Dermis blood vessel endothelial cell (primary cell): ENCODE measurements around the gene SETDB2. TPM values are rescaled to one million over a fixed set of nuclear protein-coding genes. Genes with fewer than 3 reads are reported as not detected.
"Not testable (repeated sequence)": the region's sequence is repeated elsewhere in the genome, so short reads cannot be mapped to it uniquely, and the experiment has no call there.

Experiments used
- DNase-seq: peaks from one replicate; pipeline ENCODE4 v3.0.0; 2010
- total RNA-seq: library from RNA; depleted of rRNA; stranded (reverse); fragments of >200 nt; gene quantifications from 2 replicates; pipeline ENCODE4 v1.2.3, GENCODE V29; 2014

Gene SETDB2
- total RNA-seq, 1 donor from 2014 or later, result 10.7 TPM

DNA sequence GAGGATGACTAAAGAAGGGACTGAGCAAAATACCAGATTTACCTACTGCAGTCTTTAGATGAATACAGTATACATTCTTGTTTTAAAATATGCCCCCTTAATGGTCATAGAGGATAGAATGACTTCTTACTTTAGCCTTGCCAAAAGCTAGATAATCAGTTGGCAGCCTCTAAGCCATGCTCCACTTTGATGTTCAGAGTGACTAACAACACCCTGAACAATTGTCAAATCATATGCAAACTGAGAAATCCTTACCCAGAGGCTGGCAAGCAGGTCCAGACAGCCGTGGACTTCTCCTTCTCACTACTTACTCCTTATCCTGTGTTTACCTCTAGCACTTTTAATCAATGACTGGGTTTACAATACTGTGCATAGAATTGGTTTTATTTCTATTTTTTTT is 28.1 kb downstream of the SETDB2 start:
- no peak for DNase-seq

DNA sequence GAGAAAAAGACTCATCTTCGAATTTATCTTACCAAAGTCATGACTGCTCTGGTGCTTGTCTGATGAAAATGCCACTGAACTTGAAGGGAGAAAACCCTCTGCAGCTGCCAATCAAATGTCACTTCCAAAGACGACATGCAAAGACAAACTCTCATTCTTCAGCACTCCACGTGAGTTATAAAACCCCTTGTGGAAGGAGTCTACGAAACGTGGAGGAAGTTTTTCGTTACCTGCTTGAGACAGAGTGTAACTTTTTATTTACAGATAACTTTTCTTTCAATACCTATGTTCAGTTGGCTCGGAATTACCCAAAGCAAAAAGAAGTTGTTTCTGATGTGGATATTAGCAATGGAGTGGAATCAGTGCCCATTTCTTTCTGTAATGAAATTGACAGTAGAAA is 32.5 kb downstream of the SETDB2 start:
- DNase-seq, result no peak

- no peak for DNase-seq
Observed at GRCh38 chr13:49481788-49482187, 37.7 kb downstream of the SETDB2 start.

DNA sequence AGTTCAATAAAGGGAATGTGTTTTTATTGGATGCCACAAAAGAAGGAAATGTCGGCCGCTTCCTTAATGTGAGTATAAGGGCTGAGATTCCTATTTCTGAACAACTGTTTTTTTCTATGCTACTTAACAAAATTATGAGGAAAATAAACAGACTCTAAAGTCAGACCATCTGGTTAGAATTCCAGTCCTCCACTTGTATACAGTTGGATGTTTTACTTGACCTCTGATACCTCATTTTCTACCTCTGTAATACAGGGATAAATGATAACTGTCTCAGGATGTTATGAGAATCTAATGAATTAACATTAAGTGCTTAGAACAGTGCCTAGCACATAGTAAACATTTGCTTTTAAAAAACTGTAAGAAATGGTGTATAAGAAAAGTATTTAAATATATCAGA is 44.5 kb downstream of the SETDB2 start:
- DNase-seq, result no peak

DNA sequence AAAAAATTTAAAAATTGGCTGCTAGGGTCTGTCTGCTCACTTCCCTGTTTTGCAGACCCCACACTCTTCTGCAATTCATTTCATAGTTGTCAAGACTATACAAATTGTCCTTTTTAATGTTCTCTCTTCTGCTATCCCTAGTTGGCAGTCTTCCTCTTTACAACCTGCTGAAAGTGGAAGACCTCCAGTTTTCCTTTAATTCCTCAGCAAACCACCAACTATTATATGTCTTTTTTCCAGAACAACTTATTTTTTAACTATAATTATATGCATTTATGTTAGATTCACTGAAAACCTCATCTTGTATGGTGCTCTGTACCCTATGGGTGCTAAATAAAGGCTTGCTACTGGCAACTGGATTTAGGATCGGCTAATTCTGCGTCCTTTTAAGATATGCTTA is 50.6 kb downstream of the SETDB2 start:
- no peak for DNase-seq

GRCh38 chr13:49495783-49496762 is 52.0 kb downstream of the SETDB2 start, which contains the start of gene PHF11:
TSS of gene PHF11 (plus strand) at chr13:49495953. CDS start at chr13:49496002, 49 bp downstream.
- DNase-seq, result peak; percentile 74

- DNase-seq, result not testable (repeated sequence)
Observed at GRCh38 chr13:49496837-49497236, 52.8 kb downstream of the SETDB2 start.

DNA sequence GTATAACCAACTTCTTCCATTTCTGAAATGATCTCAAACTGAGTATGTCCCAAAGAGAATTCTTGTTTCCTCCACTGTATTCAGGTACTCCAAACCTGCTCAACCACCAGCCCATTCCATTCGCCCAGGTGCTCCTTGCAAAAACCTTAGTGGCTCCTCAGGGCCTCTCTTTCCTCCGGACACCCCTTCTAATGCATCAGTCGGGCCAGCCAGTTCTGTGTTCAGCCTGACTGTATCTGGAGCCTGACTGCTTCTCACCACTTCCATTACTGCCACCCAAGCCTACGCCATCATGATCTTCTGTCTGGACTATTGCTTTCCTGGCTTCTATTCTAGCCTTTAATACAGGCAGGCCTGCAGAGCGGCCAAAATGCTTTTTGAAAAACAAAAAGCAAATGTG is 53.2 kb downstream of the SETDB2 start:
- no peak for DNase-seq

- DNase-seq, result no peak
Observed at GRCh38 chr13:49498206-49498605, 54.1 kb downstream of the SETDB2 start.

- no peak for DNase-seq
Observed at GRCh38 chr13:49499889-49500660, 56.0 kb downstream of the SETDB2 start.

GRCh38 chr13:49502954-49503353 is 58.9 kb downstream of the SETDB2 start:
- peak; percentile 69 for DNase-seq

- DNase-seq, result no peak
Observed at GRCh38 chr13:49503951-49504350, 59.9 kb downstream of the SETDB2 start.

DNA sequence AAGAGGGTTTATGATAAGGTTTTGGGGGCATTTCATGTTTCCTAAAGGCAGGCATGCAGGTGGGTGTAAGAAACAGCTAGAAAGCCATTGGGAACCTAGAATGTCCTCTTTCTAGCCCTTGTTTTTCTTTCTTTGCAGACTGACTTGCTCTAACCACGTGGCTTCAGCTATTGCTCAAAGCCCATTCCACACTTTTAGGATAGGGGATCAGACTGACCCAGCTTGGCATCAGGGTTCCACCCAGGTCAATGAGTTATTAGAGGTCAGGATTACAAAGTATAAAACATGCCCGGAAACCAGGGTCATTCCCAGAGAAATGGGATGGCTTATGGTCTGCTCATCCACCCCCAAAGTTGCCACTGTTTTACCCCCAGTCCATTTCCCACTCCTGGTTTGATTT is 68.5 kb downstream of the SETDB2 start:
- DNase-seq, result no peak

DNA sequence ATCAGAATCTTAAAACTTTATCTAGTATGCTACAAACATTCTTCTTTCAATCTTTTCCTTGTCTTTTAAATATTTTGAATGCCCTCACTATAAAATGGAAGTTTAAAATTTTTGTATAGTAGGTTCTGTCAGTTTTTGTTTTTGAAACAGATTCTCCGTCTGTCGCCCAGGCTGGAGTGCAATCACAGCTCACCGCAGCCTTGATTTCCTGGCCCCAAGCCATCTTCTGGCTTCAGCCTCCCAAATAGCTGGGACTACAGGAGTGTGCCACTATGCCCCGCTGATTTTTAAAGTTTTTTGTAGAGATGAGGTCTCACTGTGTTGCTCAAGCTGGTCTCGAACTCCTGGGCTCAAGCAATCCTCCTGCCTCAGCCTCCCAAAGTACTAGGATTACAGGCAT is 72.4 kb downstream of the SETDB2 start:
- no peak for DNase-seq

DNA sequence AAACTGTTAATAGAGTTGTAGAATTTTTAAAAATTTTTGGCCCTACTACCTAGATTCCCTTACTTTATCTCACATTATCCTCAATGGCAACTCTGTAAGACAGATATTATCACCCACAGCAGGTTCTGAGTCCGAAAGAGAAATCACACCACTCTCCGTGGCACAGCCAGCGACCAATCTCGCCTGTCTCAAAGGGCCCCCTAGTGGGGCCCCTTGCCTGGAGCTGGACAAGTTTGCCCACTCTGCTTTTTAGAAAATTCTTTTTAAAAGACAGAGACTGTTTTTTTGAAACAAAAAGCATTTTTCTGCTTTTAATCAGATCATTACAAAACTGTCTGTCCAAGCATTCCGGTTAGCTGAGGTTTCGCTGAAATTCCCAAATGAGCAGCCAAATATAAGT is 73.4 kb downstream of the SETDB2 start:
- DNase-seq, result peak; percentile 21

DNA sequence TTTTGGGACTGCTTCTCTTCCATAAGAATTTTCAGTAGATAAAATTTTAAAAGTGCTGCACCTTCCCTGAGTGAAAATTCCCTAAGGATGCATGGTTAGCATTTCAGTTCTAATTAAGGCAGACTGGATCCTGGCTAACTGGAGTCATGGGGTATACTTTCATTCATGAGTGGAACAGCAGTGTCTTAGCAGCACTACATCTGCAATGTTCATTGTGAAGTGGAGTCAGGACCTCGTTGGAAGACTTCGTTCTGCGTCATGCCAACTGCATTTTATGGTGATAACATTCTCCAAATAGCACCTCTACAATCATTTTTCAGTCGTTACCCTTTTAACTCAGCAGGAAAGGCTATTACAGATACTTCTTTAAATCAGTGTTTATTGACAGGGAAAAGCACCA is 77.2 kb downstream of the SETDB2 start:
- no peak for DNase-seq

DNA sequence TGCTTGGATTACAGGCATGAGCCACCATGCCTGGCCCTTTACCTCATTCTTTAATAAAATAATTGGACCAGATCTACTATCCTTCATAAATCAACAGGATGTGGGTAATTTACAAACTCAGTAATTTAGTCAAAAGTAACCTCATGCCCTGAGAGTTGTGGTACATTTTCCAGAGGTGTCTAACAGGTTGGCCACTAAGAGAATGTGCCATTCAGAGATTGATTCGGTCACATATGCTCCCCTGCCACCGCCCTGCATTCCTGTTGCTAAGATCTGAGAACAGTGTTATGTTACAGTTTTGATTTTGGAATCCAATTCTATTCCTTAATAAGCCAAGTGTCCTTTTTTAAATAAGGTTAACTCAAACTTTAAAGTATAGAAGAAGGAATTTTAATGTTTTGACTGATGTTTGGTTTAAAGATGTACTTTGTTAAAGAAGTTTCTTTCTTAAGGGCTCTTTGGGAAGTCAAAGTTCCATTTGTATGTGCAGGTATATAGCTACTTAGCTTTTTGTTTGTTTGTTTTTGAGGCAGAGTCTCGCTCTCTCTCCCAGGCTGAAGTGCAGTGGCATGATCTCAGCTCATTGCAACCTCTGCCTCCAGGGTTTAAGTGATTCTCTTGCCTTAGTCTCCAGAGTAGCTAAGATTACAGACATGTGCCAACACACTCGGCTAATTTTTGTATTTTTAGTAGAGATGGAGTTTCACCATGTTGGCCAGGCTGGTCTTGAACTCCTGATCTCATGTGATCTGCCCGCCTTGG is 80.8 kb downstream of the SETDB2 start:
- no peak for DNase-seq

- DNase-seq, result no peak
Observed at GRCh38 chr13:49527123-49527522, 83.0 kb downstream of the SETDB2 start.

GRCh38 chr13:49528161-49528560 is 84.1 kb downstream of the SETDB2 start:
- DNase-seq, result no peak

DNA sequence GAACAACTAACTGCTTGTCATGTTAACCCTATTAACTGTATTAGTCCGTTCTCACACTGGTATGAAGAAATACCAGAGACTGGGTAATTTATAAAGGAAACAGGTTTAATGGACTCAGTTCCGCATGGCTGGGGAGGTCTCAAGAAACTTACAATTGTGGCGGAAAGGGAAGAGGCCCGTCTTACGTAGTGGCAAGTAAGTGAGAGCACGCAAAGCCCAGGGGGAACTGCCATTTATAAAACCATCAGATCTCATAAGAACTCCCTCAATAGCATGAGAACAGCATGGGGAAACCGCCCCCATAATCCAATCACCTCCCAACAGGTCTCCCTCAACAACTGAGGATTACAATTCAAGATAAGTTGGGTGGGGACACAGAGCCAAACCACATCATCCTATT is 86.4 kb downstream of the SETDB2 start:
- no peak for DNase-seq

DNA sequence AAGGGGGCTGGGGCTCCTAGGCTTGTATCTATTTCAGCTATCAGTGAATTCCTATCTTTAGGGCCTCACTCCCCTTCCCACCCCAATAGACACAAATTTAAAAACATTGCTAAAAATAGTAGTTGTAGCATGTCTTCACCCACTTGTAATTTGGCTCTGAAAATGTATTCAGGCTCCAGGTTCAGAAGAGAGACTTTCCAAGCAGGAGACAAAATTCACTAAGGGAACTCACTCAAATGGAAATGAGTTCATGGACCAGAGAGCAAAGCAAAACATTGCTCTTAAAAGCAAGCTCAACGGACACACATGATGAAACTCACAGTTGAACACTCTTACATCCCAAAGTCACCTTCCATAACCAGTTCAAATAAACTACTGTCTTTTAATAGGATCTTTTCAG is 88.5 kb downstream of the SETDB2 start:
- no peak for DNase-seq

DNA sequence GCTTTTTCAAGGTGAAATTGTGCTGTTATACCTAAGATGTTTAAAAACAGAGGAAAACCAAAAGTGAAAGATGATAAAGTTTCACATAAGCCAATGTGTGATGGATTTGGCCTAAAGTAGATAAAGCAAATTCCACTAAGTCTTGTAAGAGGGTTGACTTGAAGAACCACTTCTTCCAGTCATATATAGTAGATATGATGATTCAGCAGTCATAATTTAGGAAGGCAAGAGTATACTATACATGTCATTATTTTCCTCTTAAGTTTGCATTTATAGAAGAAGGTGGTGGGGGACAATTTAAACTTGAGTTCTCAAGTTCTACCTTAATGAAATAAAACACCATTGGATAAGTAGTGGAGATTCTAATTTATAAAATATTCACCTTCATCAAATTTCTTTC is 88.9 kb downstream of the SETDB2 start:
- DNase-seq, result no peak
